SU-DHL-6 (cell line): ENCODE data around the gene EPYC.

Experiments used
- CTCF ChIP-seq: fragments of 200-600 bp; sonication (generic); IDR thresholded peaks from one replicate; pipeline ENCODE4 v1.5.1; 2017; ENCODE audit warnings: antibody characterized with exemption, mild to moderate bottlenecking, low read length, moderate library complexity; ENCODE audit not compliant: insufficient read depth, poor library complexity, severe bottlenecking
- EZH2phosphoT487 ChIP-seq: fragments of 200-600 bp; sonication (generic), shearing (Covaris generic); conservative IDR thresholded peaks from 2 replicates; pipeline ENCODE4 v1.6.1; 2018; ENCODE audit warnings: mild to moderate bottlenecking, antibody characterized with exemption, low read length, moderate library complexity, mixed read lengths

- no peak for TF ChIP-seq CTCF
- no peak for TF ChIP-seq EZH2phosphoT487
Observed at GRCh38 chr12:90947869-90948268, 56.9 kb downstream of the EPYC start.
